ENCODE measurements around the gene TSPAN4.

Gene TSPAN4

DNA sequence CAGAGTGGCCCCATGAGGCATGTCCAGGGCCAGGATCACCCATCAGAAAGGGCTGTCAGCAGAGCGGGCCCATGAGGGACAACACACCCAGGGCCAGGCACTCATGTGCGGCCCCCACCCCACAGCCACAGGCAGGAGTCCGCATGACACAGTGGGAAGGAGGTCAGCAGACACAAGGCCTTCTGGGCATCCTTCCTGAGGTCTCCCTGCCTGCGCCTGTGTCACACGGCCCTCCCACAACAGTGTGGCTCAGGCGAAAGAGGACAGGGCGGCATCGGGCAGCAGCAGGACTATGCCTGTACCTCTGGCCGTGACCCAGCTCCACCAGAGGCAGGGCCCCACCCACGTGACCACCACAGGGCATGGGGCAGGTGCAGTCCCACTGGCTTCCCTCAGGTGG, 40.9 kb downstream of the TSPAN4 start:
- no peak for DNase-seq (ENCODE audit: low read depth in 2 of 2, low spot score in 1 of 2)

DNA sequence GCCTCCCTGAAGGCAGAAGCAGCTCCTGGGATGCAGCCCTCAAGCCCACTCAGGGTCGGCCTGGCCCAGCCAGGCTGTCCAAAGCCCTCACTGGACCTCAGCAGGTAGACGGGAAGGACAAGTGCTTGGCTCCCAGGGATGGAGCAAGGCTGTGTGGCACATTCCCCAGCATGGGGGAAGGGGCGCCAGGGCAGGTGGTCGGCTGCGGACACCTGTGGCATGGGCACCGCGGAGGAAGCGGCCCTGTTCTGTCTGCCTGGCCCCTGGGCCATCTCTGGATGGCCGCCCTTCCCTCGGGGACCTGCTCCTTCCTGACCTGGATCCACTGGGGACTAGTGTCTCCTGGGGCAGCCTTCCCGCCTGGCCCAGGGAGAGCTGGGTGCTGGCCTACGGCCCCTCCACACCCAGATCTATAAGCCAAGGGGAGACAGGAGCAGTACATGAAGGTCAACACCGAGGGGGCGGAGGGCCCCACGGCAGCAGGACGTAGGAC, 42.0 kb downstream of the TSPAN4 start:
- DNase-seq (ENCODE audit: low read depth in 2 of 2, low spot score in 1 of 2), result no peak

DNA sequence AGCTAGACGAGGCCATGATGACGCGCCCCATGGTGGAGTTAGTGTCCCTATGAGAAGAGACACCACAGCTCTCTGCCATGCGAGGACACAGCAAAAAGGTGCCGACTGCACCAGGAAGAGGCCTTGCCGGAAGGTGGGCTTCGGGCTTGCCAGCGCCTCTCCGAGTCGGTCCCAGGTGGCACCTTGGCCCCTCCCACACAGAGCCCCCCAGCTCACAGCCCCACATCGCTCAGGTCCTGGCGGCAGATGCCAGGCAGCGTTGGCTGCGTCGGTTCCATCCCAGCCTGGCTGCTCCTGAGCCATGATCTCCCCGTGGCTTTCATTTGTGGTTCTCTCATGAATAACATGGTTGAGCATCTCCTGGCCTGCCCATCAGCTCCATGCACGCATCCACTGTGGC, 43.9 kb downstream of the TSPAN4 start:
- no peak for DNase-seq (ENCODE audit: low read depth in 2 of 2, low spot score in 1 of 2)

DNA sequence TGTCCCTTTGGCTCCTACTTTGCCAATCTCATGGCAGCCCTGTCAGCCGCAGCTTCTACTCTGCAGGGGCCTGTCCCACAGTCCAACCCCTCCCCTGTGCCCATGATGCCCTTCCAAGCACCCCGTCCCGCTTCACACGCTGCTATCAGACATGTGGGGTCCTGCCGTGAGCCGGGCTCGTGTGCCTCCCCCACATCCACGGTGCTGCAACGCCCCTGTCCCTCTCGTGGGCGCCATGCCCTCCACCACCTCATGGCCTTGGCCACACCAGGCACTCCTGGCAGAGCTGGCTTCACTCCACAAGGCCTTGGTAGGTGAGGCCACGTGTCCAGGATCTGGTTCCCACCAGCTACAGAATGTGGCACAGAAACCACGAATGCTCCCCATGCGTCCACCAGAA, 44.9 kb downstream of the TSPAN4 start:
- DNase-seq (ENCODE audit: low read depth in 2 of 2, low spot score in 1 of 2), result no peak

DNA sequence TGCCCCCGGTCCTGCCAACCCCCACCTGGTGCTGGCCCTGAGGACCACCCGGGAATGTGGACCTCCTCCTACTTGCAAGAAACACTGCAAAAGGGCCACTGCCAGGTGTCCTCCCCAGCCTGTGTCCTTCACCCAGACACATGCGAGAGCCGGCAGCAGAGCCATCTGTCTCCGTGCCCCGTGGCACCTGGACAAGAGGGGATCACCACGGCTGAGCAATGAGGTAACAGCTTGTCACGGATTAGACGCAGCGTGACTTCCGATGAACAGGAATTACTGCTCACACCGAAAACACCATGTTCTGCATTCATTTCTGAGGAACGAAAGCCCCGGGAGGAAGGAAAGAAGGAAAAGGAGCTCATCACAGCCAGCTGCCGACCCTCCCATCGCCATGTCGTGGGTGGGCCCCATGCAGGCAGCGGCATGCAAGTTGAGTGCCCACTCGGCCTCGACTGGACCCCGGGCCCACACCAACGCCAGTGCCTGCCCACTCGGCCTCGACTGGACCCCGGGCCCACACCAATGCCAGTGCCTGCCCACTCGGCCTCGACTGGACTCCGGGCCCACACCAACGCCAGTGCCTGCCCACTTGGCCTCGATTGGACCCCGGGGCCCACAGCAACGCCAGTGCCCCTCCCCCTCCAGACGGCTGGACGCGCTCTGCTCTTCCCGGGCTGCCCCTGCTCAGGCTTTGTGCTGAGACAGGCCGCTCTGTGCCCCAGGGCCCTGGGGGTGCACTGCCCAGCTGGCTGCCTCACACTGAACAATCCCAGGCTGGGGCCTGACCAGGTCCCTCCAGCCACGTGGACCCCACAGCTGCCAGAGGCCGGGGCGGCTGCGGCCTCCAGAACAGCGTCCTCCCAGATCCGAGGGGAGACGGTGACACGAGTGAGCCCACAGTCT, 45.9 kb downstream of the TSPAN4 start:
- DNase-seq (ENCODE audit: low read depth in 2 of 2, low spot score in 1 of 2), result no peak

DNA sequence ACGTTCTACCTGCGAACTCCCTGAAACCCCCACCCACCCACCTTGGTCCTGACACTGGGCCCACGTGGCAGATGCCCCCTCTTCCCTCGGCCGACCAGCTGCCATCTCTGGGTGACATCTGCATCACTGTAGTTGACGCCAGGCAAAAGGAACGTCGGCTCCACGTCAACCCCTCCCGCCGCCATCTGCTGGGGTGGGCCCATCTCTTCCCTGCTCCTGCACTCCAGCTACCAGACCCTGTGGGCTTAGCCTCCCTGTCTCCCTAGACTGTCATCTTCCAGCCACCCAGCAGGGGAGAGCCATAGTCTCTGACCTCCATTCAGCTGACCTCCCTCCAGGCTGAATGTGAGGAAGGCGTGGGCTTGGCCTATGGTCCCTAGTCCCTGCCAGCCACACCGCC, 46.6 kb downstream of the TSPAN4 start:
- no peak for DNase-seq (ENCODE audit: low read depth in 2 of 2, low spot score in 1 of 2)

DNA sequence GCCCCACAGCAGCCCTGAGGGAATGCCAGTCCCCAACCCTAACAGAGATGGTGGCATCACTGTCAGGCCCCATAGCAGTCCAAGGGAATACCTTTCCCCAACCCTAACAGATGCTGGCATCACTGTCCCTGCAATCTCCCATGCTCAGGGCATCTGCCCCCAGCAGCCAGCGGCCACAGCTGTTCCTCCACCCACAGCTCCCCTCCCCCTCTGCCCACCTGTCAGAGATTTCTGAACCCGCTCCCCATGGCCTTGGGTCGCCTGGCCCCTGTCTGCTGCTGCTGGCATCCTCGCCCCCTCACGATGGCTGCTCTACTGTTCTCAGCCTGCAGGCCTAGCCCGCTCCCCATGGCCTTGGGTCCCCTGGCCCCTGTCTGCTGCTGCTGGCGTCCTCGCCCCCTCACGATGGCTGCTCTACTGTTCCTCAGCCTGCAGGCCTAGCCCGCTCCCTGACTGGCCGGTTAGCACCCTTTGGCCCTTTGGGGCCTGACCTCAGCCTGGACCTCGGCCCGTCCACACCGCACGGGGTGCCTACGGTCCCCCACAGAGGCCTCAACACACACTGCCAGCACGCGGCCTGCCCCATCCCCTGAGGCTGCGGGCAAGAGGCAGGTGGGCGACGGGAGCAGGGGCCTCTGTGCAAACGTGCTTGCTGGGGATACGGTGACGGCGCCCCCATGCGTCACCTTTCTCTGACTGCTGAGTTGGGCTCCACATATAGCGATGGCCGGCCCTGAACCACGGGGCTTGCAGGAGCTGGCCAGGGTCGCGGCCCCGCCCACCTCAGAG, 47.2 kb downstream of the TSPAN4 start:
- no peak for DNase-seq (ENCODE audit: low read depth in 2 of 2, low spot score in 1 of 2)

DNA sequence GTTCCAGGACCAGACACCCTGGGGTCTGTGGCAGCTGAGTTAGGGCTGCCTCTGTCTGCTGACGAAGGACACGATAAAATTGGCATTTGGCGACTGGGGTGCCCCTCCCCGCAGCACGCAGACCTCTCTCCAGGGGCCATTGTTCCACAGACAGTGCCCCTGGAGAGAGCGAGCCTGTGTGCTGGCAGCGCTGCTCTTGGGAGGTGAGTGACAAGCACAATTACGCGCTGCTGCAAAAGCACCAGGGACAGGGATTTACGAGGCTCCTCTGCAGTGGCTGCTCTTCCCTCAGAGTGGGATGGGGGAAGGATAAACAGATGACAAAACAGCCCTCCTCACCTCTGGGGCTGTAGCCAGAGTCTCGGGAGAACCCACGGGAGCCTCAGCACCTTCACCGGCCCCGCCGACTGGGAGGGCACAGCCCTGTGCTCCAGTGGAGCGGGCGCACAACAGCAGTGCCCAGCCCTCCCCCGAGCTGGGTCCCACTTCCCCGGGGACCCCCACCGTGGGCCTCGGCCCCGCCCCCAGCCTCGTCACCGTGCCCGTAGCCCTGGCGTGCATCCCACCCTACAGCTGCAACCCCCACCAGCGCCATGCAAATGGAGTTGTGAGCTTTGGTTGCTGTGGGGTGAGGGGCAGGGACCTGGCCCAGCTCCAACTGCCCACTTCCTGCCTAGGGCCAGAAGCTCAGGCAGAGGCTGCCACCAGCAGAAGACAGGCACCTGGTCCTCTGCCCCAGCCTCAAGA, 48.3 kb downstream of the TSPAN4 start:
- no peak for DNase-seq (ENCODE audit: low read depth in 2 of 2, low spot score in 1 of 2)

DNA sequence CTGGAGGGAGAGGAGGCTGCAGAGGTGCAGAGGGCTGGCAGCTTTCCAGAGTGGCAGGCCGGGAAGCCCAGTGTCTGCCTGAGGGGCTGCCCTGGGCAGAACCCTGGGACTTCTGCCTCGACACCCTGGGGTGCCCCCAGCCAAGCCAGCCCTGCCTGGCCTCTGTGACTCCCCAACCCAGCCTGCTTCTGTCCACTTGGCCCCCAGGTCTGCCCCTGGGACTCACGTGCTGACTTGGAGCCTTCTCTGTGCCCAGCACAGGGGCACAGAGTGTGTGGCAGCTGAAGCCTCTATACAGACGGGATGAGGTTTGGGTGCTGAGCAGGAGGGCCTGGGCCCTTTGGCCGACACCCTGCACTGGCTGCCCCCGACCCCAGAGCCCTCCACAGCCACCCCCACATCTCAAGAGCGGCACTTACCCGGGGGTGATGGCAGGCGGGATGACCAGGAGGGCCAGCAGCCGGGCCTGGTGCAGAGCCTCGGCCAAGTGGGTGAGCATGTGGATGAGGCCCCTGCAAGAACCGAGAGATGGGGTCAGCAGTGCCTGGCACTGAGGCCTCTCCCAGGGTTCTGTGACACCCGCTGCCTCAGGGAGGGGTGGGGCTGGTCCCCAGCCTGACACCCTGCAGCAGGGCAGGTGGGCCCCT, 50.5 kb downstream of the TSPAN4 start:
- DNase-seq (ENCODE audit: low read depth in 2 of 2, low spot score in 1 of 2), result no peak

DNA sequence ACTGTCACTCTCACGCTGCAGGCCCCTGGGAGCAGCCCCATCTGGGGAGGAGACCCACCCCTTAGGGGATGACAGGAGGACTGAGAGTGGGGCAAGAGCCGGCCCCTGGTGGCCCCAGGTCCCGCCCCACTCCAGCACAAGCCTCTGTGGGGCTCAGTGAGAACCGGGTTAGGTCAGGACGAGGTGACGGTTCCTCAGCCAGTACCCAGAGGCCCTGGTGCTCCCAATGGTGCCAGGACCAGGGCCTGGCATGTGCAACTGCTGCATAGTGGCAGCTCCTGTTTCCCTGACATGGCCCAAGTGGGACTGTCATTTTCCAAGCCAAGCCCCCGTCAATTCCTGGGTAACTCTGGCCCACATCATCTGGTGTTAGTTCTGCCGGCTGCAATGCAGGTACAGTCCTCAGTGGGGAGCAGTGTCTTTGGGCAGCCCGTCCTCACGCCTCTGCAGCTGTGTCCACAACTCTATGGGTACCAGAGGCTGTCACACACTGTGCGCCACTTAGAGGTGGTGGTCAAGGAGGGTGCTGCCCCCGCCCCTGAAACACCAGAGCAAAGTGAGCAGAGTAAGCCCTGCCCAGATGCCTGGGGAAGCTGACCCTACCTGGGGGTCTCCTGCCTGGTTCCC, 52.0 kb downstream of the TSPAN4 start:
- DNase-seq (ENCODE audit: low read depth in 2 of 2, low spot score in 1 of 2), result no peak

DNA sequence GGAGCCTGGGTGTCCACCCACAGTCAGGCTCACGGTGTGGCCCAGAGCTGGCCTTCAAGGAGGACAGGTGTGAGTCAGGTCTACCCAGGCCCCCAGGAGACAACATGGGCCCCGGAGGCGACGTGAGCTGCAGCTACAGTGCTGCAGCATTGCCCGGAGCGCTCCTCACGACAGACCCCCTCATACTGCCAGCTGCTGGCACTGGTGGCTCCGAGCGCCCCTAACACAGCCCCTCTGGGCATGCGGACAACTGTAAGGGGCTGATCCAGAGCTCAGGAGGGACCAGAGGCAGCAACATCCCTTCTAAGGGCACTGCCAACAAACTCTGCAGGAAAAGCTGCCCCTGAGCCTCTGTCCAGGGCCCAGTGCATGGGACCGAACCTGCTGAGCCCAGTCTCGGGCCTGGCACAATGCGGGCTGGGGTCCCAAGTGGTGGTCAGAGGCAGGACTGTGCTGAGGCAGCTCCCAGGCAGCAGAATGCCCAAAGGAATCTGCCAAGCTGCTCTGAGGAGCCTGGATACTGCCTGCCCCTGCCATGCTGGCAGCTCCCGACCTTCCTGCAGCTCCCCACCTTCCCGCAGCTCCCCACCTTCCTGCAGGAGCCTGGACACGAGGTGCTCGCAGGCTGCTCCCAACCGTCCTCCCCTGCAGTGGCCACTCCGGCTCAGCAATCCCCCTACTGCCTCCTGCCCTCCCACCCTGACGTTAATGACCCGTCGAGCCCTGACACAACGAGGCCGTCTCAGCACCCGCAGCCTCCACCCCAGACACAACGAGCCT, 52.9 kb downstream of the TSPAN4 start:
- DNase-seq (ENCODE audit: low read depth in 2 of 2, low spot score in 1 of 2), result no peak

DNA sequence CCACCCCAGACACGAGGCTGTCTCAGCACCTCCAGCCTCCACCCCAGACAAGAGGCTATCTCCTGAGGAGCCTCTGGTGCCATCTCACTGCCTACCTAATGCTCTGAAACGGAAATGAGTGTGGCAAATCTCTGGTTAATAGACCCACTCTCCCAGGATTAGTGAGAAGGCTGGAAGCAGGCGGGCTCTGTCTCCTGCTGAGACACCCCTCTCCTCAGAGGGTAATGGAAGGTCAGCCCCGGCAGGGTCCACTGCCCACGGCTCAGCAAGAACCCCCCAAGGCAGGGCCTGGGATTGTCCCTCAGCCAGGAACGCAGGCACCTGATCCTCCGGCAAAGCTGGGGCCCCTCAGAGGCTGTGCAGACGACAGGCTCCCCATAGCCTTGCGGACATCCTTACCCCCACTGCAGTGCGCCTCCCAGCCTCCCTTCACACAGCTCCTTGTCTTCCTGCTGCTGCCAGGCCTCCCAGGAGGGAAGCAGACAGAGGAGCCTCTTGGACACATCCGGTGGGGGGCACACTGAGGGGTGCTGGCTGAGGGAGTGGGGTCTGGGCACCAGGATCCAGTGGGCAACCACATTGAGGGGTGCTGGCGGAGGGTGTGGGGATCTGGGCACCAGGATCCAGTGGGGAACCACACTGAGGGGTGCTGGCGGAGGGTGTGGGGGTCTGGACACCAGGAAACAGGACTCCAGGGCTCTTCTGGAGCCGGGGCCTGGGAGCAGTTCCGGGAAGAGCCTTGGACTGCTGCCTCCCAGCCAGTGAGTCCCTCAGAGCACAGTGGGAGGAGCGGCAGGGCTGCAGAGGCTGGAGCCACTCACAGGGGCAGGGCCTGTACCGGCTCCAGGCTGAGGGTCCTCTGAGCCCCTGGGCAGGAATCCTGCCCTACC, 54.8 kb downstream of the TSPAN4 start:
- DNase-seq (ENCODE audit: low read depth in 2 of 2, low spot score in 1 of 2), result no peak

DNA sequence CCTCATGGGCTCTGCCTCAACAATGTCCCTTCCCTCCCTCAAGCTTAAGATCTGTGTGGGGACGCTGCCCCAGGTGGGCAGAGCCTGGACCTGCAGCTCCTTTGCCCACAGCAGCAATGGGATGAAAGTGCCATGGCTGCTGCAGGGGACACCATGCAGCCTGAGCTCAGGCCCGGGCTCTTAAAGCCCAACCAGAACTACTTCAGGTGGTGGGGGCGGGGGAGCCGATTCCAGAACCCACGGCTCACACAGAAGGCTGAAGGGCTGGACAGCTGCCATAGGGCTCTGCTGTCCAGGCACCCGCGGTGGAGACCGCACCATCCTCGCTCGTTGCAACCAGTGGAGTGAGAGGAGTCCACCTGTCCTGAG, 55.5 kb downstream of the TSPAN4 start:
- no peak for DNase-seq (ENCODE audit: low read depth in 2 of 2, low spot score in 1 of 2)

DNA sequence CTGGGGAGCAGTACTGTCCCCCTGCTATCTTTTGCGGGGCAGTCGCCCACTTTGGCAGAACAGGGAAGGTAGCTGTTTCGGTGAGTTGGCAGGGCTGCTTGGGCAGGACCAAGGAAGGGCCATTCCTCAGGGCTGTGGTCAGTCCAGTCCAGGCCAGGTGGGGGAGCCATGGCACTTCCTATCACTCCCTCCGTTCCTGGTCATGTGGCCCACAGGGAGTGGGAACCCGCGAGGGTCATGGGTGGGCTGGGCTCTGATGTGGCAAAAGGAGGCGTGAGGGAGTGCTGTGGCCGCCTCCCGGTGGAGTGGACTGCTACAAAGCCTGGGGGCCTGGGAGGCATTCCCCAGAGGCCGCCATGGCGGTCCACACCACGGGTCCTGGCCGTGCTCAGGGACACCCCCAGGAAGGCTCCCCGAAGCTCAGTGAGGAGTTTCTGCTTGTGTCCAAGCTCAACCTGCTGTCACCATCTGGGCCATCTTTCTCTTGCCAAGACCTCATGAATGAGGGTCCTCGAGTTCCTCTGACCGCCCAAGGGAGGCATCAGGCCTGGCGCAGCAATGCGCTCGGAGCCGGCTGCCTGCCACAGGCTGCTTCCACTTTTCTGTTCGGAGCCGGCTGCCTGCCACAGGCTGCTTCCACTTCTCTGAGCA, 56.0 kb downstream of the TSPAN4 start:
- DNase-seq (ENCODE audit: low read depth in 2 of 2, low spot score in 1 of 2), result no peak

DNA sequence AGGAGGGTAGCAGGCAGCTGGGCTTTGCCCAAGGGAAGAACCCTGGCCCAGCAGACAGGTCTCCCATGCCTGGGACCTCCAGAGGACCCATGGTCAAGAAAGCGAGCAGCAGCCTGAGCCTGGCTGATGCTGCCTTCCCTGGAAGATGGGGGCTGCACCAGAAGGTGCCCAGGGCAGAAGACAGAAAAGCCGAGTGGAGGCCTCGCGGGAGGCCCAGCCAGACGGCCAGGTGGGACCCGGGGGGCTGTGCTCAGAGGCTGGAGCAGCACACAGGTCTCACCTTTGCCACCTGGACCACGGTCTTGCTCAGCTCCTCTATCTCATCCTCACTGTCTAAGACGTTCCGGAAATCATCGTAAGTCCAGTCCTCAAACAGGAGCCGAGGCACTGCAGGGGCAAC, 57.1 kb downstream of the TSPAN4 start:
- DNase-seq (ENCODE audit: low read depth in 2 of 2, low spot score in 1 of 2), result no peak

DNA sequence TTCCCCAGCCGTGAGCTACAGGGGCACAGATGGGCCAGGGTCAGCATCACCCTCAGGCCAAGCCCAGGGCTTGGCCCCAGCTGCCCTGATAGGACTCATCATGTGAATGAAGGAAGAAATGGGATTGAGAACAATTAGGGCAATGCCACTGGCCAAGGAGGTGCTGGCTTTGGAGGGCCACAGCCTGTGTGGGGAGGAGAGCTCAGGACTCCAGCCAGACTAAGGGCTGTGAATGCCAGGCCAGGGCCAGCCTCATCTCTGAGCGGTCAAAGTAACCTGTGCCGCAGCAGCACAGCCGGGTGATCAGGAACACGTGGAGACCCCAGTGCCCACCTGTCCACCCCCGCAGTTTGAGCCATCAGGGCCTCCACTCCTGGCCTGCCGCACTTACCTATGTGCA, 57.9 kb downstream of the TSPAN4 start:
- DNase-seq (ENCODE audit: low read depth in 2 of 2, low spot score in 1 of 2), result no peak

DNA sequence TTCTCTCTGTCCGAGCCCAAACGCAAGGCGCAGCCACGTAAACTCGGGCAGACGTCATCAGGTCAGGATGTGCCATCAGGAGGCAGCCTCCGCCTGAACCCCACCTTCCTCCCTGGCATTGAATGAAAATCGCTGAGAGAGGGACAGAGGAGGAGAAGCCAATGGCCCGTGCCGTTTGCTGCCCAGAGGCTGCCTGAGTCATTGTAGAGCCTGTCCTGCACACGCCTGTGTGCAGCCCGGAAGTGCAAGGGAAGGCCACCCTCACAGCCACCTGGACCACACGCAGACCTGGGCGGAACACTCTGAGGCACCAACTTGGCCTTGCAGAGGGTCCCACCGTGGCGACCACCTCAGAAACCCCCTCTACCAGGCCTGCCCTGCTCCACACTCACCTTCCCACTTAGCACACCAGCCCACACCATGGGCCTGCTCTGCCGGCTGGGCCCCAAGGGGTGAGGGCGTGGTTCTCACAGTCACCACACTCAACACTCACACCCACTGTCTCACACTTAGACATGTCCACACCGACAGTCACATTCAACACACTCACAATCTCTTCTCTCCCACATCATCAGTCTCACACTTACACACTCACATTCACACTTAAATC, 58.9 kb downstream of the TSPAN4 start:
- no peak for DNase-seq (ENCODE audit: low read depth in 2 of 2, low spot score in 1 of 2)

DNA sequence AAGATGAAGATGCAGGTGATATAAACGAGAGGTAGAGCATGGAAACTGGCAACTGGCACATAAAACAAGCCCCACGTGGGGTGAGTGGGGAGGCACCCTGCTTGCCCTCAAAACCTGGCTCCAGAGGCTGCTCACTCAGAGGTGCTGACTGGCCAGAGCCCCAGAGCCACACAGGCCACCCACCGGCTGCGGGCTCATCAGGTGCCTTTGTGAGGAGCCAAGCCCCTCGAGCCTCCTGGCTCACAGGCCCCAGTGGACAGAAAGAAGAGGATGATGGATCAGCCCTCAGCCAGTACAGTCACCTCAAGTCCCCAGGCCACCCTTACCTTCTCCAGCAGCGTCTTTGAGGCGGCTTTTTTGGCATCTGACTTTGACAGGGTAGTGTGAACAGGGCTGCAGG, 61.7 kb downstream of the TSPAN4 start:
- DNase-seq (ENCODE audit: low read depth in 2 of 2, low spot score in 1 of 2), result no peak
